HG03460 (cell line): Measurements from ENCODE around the gene OR2V2.
"Not testable (repeated sequence)": the region's sequence is repeated elsewhere in the genome, so short reads cannot be mapped to it uniquely, and the experiment has no call there.

ENCODE experiments used
- ATAC-seq: cut with Tn5 transposase; IDR thresholded peaks from one replicate; pipeline ENCODE4 v1.9.1; 2021; ENCODE audit not compliant: unreplicated experiment

OR2V2 gene

GRCh38 chr5:181168595-181169118, 21.3 kb downstream of the OR2V2 start:
- ATAC-seq: no peak

GRCh38 chr5:181169459-181170236, 22.3 kb downstream of the OR2V2 start:
- ATAC-seq: not testable (repeated sequence)

- ATAC-seq: no peak
Observed at GRCh38 chr5:181170237-181170825, 22.9 kb downstream of the OR2V2 start.

- ATAC-seq: no peak
Observed at GRCh38 chr5:181170996-181171395, 23.6 kb downstream of the OR2V2 start.

GRCh38 chr5:181171782-181172181, 24.4 kb downstream of the OR2V2 start:
- no peak for ATAC-seq

- ATAC-seq: peak; percentile 54
Observed at GRCh38 chr5:181173027-181173419, 25.6 kb downstream of the OR2V2 start.

GRCh38 chr5:181173420-181174342, 26.3 kb downstream of the OR2V2 start:
- ATAC-seq: peak; percentile 45

GRCh38 chr5:181176254-181176952, 29.0 kb downstream of the OR2V2 start:
- no peak for ATAC-seq

- ATAC-seq: not testable (repeated sequence)
Observed at GRCh38 chr5:181177559-181177958, 30.2 kb downstream of the OR2V2 start.

GRCh38 chr5:181181650-181182565, 34.5 kb downstream of the OR2V2 start:
- peak; percentile 56 for ATAC-seq

- ATAC-seq: no peak
Observed at GRCh38 chr5:181182651-181183050, 35.3 kb downstream of the OR2V2 start.

- ATAC-seq: no peak
Observed at GRCh38 chr5:181184845-181185216, 37.4 kb downstream of the OR2V2 start.

- ATAC-seq: no peak
Observed at GRCh38 chr5:181185560-181185959, 38.2 kb downstream of the OR2V2 start.

GRCh38 chr5:181186022-181186421, 38.6 kb downstream of the OR2V2 start:
- no peak for ATAC-seq

GRCh38 chr5:181186986-181187499, 39.7 kb downstream of the OR2V2 start:
- ATAC-seq: no peak

GRCh38 chr5:181187500-181188213, 40.3 kb downstream of the OR2V2 start:
- no peak for ATAC-seq

- no peak for ATAC-seq
Observed at GRCh38 chr5:181188700-181189362, 41.4 kb downstream of the OR2V2 start.

- ATAC-seq: no peak
Observed at GRCh38 chr5:181189363-181189961, 42.1 kb downstream of the OR2V2 start.
